GM23338 (cell line): ENCODE results near the gene TUFT1. TPM values are rescaled to one million over a fixed set of nuclear protein-coding genes. Genes with fewer than 3 reads are reported as not detected.

Experiments
- ATAC-seq: fragments of 200-7000 bp; cut with Tn5 transposase; 3 replicates; pipeline ENCODE4 v1.9.1; 2020
- DNase-seq: peaks from one replicate; pipeline ENCODE4 v3.0.0-alpha.2; 2015; ENCODE audit warnings: low spot score
- H2AFZ ChIP-seq: fragments of 200-600 bp; sonication (generic); 2 replicates; pipeline ENCODE4 v1.8.0; 2016; ENCODE audit warnings: antibody characterized with exemption, mild to moderate bottlenecking, moderate library complexity
- H3F3A ChIP-seq: fragments of 200-600 bp; sonication (generic); replicated peaks from 2 replicates; pipeline ENCODE4 v1.8.0; 2017; ENCODE audit warnings: antibody characterized with exemption, mixed run types, low read depth
- H3K27ac ChIP-seq: fragments of 200-600 bp; sonication (generic); 2 replicates; pipeline ENCODE4 v1.6.1; 2016; ENCODE audit warnings: low read depth
- H3K27me3 ChIP-seq: fragments of 200-600 bp; sonication (generic); 2 replicates; pipeline ENCODE4 v1.8.0; 2016; ENCODE audit warnings: mild to moderate bottlenecking, mixed run types, moderate library complexity; ENCODE audit not compliant: insufficient read depth
- H3K36me3 ChIP-seq: fragments of 200-600 bp; sonication (generic); 2 replicates; pipeline ENCODE4 v1.8.0; 2016; ENCODE audit warnings: mild to moderate bottlenecking; ENCODE audit not compliant: insufficient read depth
- H3K4me1 ChIP-seq: fragments of 200-600 bp; sonication (generic); 2 replicates; pipeline ENCODE4 v1.8.0; 2016; ENCODE audit warnings: mild to moderate bottlenecking, moderate library complexity; ENCODE audit not compliant: insufficient read depth
- H3K4me2 ChIP-seq: fragments of 200-600 bp; sonication (generic); 2 replicates; pipeline ENCODE4 v1.7.1; 2017; ENCODE audit warnings: mixed run types
- H3K4me3 ChIP-seq: fragments of 200-600 bp; sonication (generic); 2 replicates; pipeline ENCODE4 v1.6.1; 2016; ENCODE audit warnings: mixed run types
- H3K79me2 ChIP-seq: fragments of 200-600 bp; sonication (generic); replicated peaks from 2 replicates; pipeline ENCODE4 v1.8.0; 2017; ENCODE audit warnings: mild to moderate bottlenecking; ENCODE audit not compliant: insufficient read depth
- H3K9me2 ChIP-seq: fragments of 200-600 bp; sonication (generic); 2 replicates; pipeline ENCODE4 v1.8.0; 2017; ENCODE audit not compliant: insufficient read depth
- H4K20me1 ChIP-seq: fragments of 200-600 bp; sonication (generic); replicated peaks from 2 replicates; pipeline ENCODE4 v1.8.0; 2017; ENCODE audit warnings: mild to moderate bottlenecking; ENCODE audit not compliant: insufficient read depth
- H3K27ac Mint-ChIP-seq: 2 replicates; pipeline ENCODE4 v1.8.0; 2020; ENCODE audit warnings: inconsistent platforms, mild to moderate bottlenecking, moderate library complexity, mixed read lengths
- H3K27me3 Mint-ChIP-seq: 3 replicates; pipeline ENCODE4 v1.8.0; 2022; ENCODE audit warnings: low read depth, mild to moderate bottlenecking, moderate library complexity, mixed read lengths, inconsistent platforms; ENCODE audit not compliant: insufficient read depth, poor library complexity
- H3K36me3 Mint-ChIP-seq: 3 replicates; pipeline ENCODE4 v1.8.0; 2021; ENCODE audit warnings: low read depth, mild to moderate bottlenecking, inconsistent platforms, moderate library complexity, mixed read lengths
- H3K4me1 Mint-ChIP-seq: 3 replicates; pipeline ENCODE4 v1.8.0; 2020; ENCODE audit warnings: mild to moderate bottlenecking, inconsistent platforms, mixed read lengths
- H3K4me3 Mint-ChIP-seq: 3 replicates; pipeline ENCODE4 v1.8.0; 2021; ENCODE audit warnings: moderate library complexity, mild to moderate bottlenecking, inconsistent platforms, mixed read lengths
- H3K9me3 Mint-ChIP-seq: 3 replicates; pipeline ENCODE4 v1.8.0; 2020; ENCODE audit warnings: moderate library complexity, mild to moderate bottlenecking, inconsistent platforms, mixed read lengths
- CREB1 ChIP-seq: fragments of 250-450 bp; sonication (Bioruptor Pico); IDR thresholded peaks from 2 replicates; pipeline ENCODE4 v1.5.0; 2020; ENCODE audit warnings: low read depth, mild to moderate bottlenecking, moderate library complexity
- EZH2 ChIP-seq: fragments of 200-600 bp; sonication (generic); IDR thresholded peaks from one replicate; pipeline ENCODE4 v1.8.0; 2017; ENCODE audit warnings: antibody characterized with exemption, mild to moderate bottlenecking, low read depth; ENCODE audit not compliant: unreplicated experiment
- EZH2phosphoT487 ChIP-seq: fragments of 200-600 bp; sonication (generic); IDR thresholded peaks from one replicate; pipeline ENCODE4 v1.8.1; 2018; ENCODE audit warnings: antibody characterized with exemption; ENCODE audit not compliant: unreplicated experiment
- JUNB ChIP-seq: IDR thresholded peaks from one replicate; pipeline ENCODE4 v1.6.1; 2016; ENCODE audit warnings: antibody characterized with exemption; ENCODE audit not compliant: unreplicated experiment
- NANOG ChIP-seq: IDR thresholded peaks from 2 replicates; pipeline ENCODE4 v1.6.1; 2016; ENCODE audit warnings: antibody characterized with exemption, borderline replicate concordance
- POLR2AphosphoS5 ChIP-seq: IDR thresholded peaks from 2 replicates; pipeline ENCODE4 v1.6.1; 2016; ENCODE audit warnings: antibody characterized with exemption, low read depth
- STAT1 ChIP-seq: IDR thresholded peaks from one replicate; pipeline ENCODE4 v1.6.1; 2016; ENCODE audit warnings: antibody characterized with exemption; ENCODE audit not compliant: unreplicated experiment
- ZNF114 ChIP-seq: fragments of 250-450 bp; sonication (Bioruptor Pico); IDR thresholded peaks from 2 replicates; pipeline ENCODE4 v1.5.0; 2020; ENCODE audit warnings: mild to moderate bottlenecking, moderate library complexity
- ZNF331 ChIP-seq: fragments of 250-450 bp; sonication (Bioruptor Pico); IDR thresholded peaks from 2 replicates; pipeline ENCODE4 v1.5.0; 2020; ENCODE audit warnings: low read depth, mild to moderate bottlenecking, moderate library complexity
- polyA plus RNA-seq: library from polyadenylated mRNA; unstranded; fragments of >200 nt; fragmentation: Nextera tagmentation; extraction: Ambion mirVana; gene quantifications from 2 replicates; pipeline ENCODE4 v1.2.1, GENCODE V29; 2016
- total RNA-seq: library from RNA; depleted of rRNA; stranded (reverse); fragments of >200 nt; shearing (Covaris generic); gene quantifications from 2 replicates; pipeline ENCODE4 v1.2.3, GENCODE V29; 2014
- TF ChIP-seq, protein P1 (sequence below), 2 experiments: fragments of 200-600 bp in 1 of 2; sonication (generic) in 1 of 2; conservative IDR thresholded peaks; 2 replicates each; pipeline versions ENCODE4 v1.5.1 to v1.6.1; 2016 to 2017; ENCODE audit warnings: antibody characterized with exemption in 2 of 2, low read depth in 2 of 2, mild to moderate bottlenecking in 2 of 2, moderate library complexity in 1 of 2
- TF ChIP-seq, protein P2 (sequence below): IDR thresholded peaks from 2 replicates; pipeline ENCODE4 v1.6.1; 2016; ENCODE audit warnings: antibody characterized with exemption
- TF ChIP-seq, protein P3 (sequence below): fragments of 250-450 bp; sonication (Bioruptor Pico); IDR thresholded peaks from 2 replicates; pipeline ENCODE4 v1.5.0; 2020; ENCODE audit warnings: mild to moderate bottlenecking, moderate library complexity
- TF ChIP-seq, protein P4 (sequence below): IDR thresholded peaks from one replicate; pipeline ENCODE4 v1.6.1; 2018; ENCODE audit warnings: antibody characterized with exemption; ENCODE audit not compliant: unreplicated experiment

The TUFT1 gene
- total and polyA plus RNA-seq, 2 experiments from 2014 or later: 6.0 to 11.9 TPM

DNA sequence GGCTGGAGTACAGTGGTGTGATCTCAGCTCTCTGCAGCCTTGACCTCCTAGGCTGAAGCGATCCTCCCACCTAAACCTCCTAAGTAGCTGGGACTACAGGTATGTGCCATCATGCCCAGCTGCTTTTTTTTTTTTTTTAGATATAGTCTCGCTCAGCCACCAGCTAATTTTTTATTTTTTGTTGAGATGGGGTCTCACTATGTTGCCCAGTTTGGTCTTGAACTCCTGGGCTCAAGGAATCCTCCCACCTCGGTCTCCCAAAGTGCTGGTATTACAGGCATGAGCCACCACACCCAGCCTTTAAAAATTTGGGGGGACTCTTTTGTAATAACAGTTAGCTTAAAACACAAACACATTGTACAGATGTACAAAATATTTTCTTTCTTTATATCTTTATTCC, 70.0 kb downstream of the TUFT1 start:
- no peak overlapping the region for H3K27ac Mint-ChIP-seq
- Histone ChIP-seq H3K4me3 (no peak overlapping the region), H3K36me3 (0 out of 2 replicates have a peak, but pooled peaks cover 3% of the 10 kb centered on the region), H4K20me1 (peaks cover 10% of the 10 kb centered on the region; the same call in 1 of the 2 replicates), H3K9me2 (no peaks in the 10 kb centered on the region), H3F3A (no peaks in the 10 kb centered on the region), H3K27me3 (no peaks in the 10 kb centered on the region), H3K27ac (no peak overlapping the region), H3K79me2 (peaks cover 26% of the 10 kb centered on the region), H3K4me2 (no peak overlapping the region), H2AFZ (no peak overlapping the region), H3K4me1 (no peaks in the 10 kb centered on the region)
- peaks cover 11% of the 10 kb centered on the region for H3K4me1 Mint-ChIP-seq
- peaks cover 4% of the 10 kb centered on the region for H3K27me3 Mint-ChIP-seq
- no peaks in the 10 kb centered on the region; the same call in 2 of the 3 replicates for H3K36me3 Mint-ChIP-seq
- no peak overlapping the region for H3K4me3 Mint-ChIP-seq
- DNase-seq (no peak), ATAC-seq (no peak)
- H3K9me3 Mint-ChIP-seq: no peaks in the 10 kb centered on the region
- TF ChIP-seq JUNB (no peak), CREB1 (CRISPR knock-in tag) (no peak), STAT1 (no peak), NANOG (no peak), EZH2 (no peak), POLR2AphosphoS5 (no peak), ZNF331 (CRISPR knock-in tag) (no peak), ZNF114 (CRISPR knock-in tag) (no peak), EZH2phosphoT487 (no peak)
- TF ChIP-seq, protein P1, sequence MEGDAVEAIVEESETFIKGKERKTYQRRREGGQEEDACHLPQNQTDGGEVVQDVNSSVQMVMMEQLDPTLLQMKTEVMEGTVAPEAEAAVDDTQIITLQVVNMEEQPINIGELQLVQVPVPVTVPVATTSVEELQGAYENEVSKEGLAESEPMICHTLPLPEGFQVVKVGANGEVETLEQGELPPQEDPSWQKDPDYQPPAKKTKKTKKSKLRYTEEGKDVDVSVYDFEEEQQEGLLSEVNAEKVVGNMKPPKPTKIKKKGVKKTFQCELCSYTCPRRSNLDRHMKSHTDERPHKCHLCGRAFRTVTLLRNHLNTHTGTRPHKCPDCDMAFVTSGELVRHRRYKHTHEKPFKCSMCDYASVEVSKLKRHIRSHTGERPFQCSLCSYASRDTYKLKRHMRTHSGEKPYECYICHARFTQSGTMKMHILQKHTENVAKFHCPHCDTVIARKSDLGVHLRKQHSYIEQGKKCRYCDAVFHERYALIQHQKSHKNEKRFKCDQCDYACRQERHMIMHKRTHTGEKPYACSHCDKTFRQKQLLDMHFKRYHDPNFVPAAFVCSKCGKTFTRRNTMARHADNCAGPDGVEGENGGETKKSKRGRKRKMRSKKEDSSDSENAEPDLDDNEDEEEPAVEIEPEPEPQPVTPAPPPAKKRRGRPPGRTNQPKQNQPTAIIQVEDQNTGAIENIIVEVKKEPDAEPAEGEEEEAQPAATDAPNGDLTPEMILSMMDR (conservative IDR thresholded peaks at IDR 0.05; ENCODE audit: low read depth in 2 of 2): no peak
- TF ChIP-seq, protein P2, sequence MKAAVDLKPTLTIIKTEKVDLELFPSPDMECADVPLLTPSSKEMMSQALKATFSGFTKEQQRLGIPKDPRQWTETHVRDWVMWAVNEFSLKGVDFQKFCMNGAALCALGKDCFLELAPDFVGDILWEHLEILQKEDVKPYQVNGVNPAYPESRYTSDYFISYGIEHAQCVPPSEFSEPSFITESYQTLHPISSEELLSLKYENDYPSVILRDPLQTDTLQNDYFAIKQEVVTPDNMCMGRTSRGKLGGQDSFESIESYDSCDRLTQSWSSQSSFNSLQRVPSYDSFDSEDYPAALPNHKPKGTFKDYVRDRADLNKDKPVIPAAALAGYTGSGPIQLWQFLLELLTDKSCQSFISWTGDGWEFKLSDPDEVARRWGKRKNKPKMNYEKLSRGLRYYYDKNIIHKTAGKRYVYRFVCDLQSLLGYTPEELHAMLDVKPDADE: no peak
- TF ChIP-seq, protein P3, sequence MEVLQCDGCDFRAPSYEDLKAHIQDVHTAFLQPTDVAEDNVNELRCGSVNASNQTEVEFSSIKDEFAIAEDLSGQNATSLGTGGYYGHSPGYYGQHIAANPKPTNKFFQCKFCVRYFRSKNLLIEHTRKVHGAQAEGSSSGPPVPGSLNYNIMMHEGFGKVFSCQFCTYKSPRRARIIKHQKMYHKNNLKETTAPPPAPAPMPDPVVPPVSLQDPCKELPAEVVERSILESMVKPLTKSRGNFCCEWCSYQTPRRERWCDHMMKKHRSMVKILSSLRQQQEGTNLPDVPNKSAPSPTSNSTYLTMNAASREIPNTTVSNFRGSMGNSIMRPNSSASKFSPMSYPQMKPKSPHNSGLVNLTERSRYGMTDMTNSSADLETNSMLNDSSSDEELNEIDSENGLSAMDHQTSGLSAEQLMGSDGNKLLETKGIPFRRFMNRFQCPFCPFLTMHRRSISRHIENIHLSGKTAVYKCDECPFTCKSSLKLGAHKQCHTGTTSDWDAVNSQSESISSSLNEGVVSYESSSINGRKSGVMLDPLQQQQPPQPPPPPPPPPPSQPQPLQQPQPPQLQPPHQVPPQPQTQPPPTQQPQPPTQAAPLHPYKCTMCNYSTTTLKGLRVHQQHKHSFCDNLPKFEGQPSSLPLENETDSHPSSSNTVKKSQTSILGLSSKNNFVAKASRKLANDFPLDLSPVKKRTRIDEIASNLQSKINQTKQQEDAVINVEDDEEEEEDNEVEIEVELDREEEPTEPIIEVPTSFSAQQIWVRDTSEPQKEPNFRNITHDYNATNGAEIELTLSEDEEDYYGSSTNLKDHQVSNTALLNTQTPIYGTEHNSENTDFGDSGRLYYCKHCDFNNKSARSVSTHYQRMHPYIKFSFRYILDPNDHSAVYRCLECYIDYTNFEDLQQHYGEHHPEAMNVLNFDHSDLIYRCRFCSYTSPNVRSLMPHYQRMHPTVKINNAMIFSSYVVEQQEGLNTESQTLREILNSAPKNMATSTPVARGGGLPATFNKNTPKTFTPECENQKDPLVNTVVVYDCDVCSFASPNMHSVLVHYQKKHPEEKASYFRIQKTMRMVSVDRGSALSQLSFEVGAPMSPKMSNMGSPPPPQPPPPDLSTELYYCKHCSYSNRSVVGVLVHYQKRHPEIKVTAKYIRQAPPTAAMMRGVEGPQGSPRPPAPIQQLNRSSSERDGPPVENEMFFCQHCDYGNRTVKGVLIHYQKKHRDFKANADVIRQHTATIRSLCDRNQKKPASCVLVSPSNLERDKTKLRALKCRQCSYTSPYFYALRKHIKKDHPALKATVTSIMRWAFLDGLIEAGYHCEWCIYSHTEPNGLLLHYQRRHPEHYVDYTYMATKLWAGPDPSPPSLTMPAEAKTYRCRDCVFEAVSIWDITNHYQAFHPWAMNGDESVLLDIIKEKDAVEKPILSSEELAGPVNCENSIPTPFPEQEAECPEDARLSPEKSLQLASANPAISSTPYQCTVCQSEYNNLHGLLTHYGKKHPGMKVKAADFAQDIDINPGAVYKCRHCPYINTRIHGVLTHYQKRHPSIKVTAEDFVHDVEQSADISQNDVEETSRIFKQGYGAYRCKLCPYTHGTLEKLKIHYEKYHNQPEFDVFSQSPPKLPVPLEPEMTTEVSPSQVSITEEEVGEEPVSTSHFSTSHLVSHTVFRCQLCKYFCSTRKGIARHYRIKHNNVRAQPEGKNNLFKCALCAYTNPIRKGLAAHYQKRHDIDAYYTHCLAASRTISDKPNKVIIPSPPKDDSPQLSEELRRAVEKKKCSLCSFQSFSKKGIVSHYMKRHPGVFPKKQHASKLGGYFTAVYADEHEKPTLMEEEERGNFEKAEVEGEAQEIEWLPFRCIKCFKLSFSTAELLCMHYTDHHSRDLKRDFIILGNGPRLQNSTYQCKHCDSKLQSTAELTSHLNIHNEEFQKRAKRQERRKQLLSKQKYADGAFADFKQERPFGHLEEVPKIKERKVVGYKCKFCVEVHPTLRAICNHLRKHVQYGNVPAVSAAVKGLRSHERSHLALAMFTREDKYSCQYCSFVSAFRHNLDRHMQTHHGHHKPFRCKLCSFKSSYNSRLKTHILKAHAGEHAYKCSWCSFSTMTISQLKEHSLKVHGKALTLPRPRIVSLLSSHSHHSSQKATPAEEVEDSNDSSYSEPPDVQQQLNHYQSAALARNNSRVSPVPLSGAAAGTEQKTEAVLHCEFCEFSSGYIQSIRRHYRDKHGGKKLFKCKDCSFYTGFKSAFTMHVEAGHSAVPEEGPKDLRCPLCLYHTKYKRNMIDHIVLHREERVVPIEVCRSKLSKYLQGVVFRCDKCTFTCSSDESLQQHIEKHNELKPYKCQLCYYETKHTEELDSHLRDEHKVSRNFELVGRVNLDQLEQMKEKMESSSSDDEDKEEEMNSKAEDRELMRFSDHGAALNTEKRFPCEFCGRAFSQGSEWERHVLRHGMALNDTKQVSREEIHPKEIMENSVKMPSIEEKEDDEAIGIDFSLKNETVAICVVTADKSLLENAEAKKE (CRISPR knock-in tag): no peak
- TF ChIP-seq, protein P4, sequence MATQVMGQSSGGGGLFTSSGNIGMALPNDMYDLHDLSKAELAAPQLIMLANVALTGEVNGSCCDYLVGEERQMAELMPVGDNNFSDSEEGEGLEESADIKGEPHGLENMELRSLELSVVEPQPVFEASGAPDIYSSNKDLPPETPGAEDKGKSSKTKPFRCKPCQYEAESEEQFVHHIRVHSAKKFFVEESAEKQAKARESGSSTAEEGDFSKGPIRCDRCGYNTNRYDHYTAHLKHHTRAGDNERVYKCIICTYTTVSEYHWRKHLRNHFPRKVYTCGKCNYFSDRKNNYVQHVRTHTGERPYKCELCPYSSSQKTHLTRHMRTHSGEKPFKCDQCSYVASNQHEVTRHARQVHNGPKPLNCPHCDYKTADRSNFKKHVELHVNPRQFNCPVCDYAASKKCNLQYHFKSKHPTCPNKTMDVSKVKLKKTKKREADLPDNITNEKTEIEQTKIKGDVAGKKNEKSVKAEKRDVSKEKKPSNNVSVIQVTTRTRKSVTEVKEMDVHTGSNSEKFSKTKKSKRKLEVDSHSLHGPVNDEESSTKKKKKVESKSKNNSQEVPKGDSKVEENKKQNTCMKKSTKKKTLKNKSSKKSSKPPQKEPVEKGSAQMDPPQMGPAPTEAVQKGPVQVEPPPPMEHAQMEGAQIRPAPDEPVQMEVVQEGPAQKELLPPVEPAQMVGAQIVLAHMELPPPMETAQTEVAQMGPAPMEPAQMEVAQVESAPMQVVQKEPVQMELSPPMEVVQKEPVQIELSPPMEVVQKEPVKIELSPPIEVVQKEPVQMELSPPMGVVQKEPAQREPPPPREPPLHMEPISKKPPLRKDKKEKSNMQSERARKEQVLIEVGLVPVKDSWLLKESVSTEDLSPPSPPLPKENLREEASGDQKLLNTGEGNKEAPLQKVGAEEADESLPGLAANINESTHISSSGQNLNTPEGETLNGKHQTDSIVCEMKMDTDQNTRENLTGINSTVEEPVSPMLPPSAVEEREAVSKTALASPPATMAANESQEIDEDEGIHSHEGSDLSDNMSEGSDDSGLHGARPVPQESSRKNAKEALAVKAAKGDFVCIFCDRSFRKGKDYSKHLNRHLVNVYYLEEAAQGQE: no peak
